Measurements from ENCODE around the gene SHROOM3. TPM values are rescaled to one million over a fixed set of nuclear protein-coding genes. Genes with fewer than 3 reads are reported as not detected.
A peak's percentile ranks its signal among the peaks of the same experiment; 100 is the strongest.

The SHROOM3 gene
- total and polyA plus RNA-seq, 12 donors = 1.1 to 16.2 (median 8.8) TPM

DNA sequence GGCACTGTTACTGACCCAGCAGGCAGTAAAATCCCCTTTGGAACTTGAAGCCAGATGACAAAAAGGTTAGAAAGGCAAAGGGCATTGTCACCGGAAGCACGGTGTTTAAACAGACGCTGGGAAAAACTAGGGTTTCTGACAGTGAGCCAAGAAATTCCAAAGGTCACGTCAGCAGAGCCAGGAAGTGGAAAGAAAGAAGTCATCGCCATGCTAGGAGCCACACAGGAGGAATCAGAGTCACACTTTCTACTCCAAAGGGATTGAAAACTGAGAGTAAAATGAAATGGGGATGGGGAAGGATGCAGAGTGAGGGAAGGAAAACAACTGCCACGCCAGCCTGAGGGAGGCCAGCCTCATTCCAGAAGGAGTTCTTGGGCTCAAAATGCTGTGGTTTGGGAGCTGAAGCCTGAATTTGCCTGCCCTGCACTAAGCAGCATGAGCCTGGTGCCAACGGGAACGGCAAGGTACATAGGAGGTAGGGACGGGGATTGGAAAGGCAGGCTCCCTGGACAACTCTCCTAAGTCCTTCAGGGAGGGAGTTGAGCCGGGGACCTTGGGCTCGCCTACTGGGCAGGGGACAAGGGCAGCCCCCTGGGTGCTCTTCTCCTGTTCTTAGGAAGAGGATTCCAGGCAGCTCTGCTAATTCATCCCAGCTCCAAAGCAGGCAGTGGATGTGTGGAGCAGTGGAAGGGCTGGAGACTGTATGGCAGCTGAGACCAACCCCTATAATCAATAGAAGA lies 396.1 kb downstream of the SHROOM3 start:
- intact Hi-C loops (cut with DNase I) = no loop called here

DNA sequence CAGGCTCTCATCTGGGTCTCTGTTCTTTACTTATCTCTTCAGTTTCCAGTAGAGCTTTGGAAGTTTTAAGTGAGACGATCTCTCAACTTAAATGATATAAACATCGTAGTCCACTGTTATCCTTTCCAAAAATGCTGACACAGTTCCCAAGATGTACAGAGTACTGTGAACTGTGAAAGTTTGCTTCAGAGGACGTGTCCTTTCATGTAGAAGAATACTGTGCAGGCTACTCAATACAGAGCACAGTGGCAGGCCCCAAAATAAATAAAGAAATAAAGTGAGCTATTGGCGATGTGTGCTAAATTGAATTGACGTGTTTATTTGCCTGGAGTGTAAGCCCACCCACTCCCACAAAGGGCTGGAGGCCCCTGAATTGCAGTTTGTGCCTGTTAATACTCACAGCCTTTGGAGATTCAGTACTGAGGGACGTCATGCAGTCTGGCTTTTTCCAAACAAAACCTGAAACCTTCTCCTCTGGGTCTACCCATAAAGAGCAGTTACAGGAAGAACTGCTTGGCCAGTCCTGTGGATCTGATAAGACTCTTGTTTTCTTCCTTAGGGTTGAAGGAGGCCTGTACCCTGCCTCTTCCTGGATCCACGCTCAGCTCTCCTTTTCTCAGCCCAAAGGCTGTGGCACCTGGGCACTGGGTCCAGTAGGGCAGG lies 396.8 kb downstream of the SHROOM3 start:
- H3K4me3 ChIP-seq = no peak overlapping the region
- intact Hi-C loops (cut with DNase I) = no loop called here
- WGBS, 4 donors = 77 to 87% (median 85%) methylated on average over 7 of the region's 7 CpGs
- peak overlapping the region in 3 of 5 donors; percentile 26 to 82 (median 64) for H3K27ac ChIP-seq
- no peaks in the 10 kb centered on the region for H3K27me3 ChIP-seq
- DNase-seq = no peak
- H3K36me3 ChIP-seq (replicated peaks in 1 of 2) = no peaks in the 10 kb centered on the region
- H3K9me3 ChIP-seq (replicated peaks in 1 of 3) = no peaks in the 10 kb centered on the region
- H3K4me1 ChIP-seq (replicated peaks in 1 of 2) = peaks cover 6 to 11% of the 10 kb centered on the region in 2 donors
- TF ChIP-seq CTCF (IDR thresholded peaks at IDR 0.05) = no peak
- no peak for TF ChIP-seq POLR2A (IDR thresholded peaks at IDR 0.05)

More for the DNA sequence above, 396.1 kb downstream of the SHROOM3 start:
- Histone ChIP-seq H3K4me3 (peak overlapping the region in 1 of 4 donors; percentile 29), H3K27me3 (no peaks in the 10 kb centered on the region), H3K4me1 (replicated peaks in 1 of 2) (peaks cover 6 to 11% of the 10 kb centered on the region in 2 donors), H3K36me3 (replicated peaks in 1 of 2) (no peaks in the 10 kb centered on the region), H3K27ac (peak overlapping the region in 3 of 5 donors; percentile 26 to 82 (median 64)), H3K9me3 (replicated peaks in 1 of 3) (no peaks in the 10 kb centered on the region)
- 33 to 41% (median 35%) methylated on average over 11 of the region's 11 CpGs for WGBS, 4 donors
- DNase-seq = peak; percentile 30 to 73 (median 42)
- TF ChIP-seq POLR2A (IDR thresholded peaks at IDR 0.05) (no peak), CTCF (IDR thresholded peaks at IDR 0.05) (no peak)

MicroRNA genes within 50 kb of the gene (microRNA counts, 767-probe panel; counts per million panel counts)
- microRNA hsa-miR-548ah-5p = 0 to 3,155 counts per million in 2 donors

Small RNA genes lying within 50 kb of the gene (microRNA-seq; reads per million reads assigned to microRNA genes)
- gene MIR4450 (0 reads per million in 3 donors), gene MIR548AH (0.28 to 0.45 (median 0.38) reads per million in 3 donors)

Small RNA genes lying within 50 kb of the gene (small RNA-seq; reads per million reads assigned to genes)
- gene MIR4450 (0 reads per million in 2 donors), gene RF00278 (0 reads per million in 2 donors), gene RNU6-145P (0 reads per million in 2 donors)

Other genes starting within 250 kb of the SHROOM3 start
- gene SCARB2, start 221.4 kb upstream of the SHROOM3 start, total RNA-seq = 100 to 1,000 TPM; 119 to 179 (median 141) TPM
- gene SCARB2, start 221.4 kb upstream of the SHROOM3 start, polyA plus RNA-seq = 100 to 1,000 TPM in 1 of 3 donors, 10 to 100 TPM in 2; 41.5 to 117 (median 82.9) TPM
- gene FAM47E, start 183.5 kb upstream of the SHROOM3 start, total RNA-seq = 1 to 10 TPM; 2.8 to 8.0 (median 4.8) TPM
- 10 to 100 TPM in 1 of 3 donors, 1 to 10 TPM in 2; 6.9 to 23.8 (median 7.7) TPM for gene FAM47E, start 183.5 kb upstream of the SHROOM3 start, polyA plus RNA-seq
- 1 to 10 TPM; 1.5 to 6.3 (median 3.6) TPM for gene STBD1, start 128.5 kb upstream of the SHROOM3 start, total RNA-seq
- 1 to 10 TPM; 1.0 to 4.3 (median 2.6) TPM for gene STBD1, start 128.5 kb upstream of the SHROOM3 start, polyA plus RNA-seq
- under 1 TPM in 6 of 9 donors, not detected in 3; 0.07 to 0.25 (median 0.14) TPM for gene CCDC158, start 14.1 kb upstream of the SHROOM3 start, total RNA-seq
- under 1 TPM; 0.07 to 0.35 (median 0.08) TPM for gene CCDC158, start 14.1 kb upstream of the SHROOM3 start, polyA plus RNA-seq

All from adrenal gland (tissue), 12 donors.